HAP-1 (cell line): ENCODE data around the gene NT5DC3.
"Not testable (repeated sequence)": the region's sequence is repeated elsewhere in the genome, so short reads cannot be mapped to it uniquely, and the experiment has no call there.

Experiments used
- DNase-seq, 2 experiments: peaks; one replicate each; pipeline ENCODE4 v3.0.0-alpha.2; 2016 to 2020; ENCODE audit warnings: low spot score in 2 of 2
- H3K27me3 ChIP-seq: fragments of 250-450 bp; sonication (Bioruptor Pico); 2 replicates; pipeline ENCODE4 v1.5.1; 2020; ENCODE audit warnings: low read depth, mild to moderate bottlenecking, moderate library complexity
- H3K36me3 ChIP-seq: fragments of 250-450 bp; sonication (Bioruptor Pico); replicated peaks from 2 replicates; pipeline ENCODE4 v1.5.1; 2020; ENCODE audit warnings: mild to moderate bottlenecking
- H3K4me1 ChIP-seq: fragments of 250-450 bp; sonication (Bioruptor Pico); 2 replicates; pipeline ENCODE4 v1.5.1; 2020; ENCODE audit warnings: mild to moderate bottlenecking
- H3K4me3 ChIP-seq: fragments of 250-450 bp; sonication (Bioruptor Pico); 2 replicates; pipeline ENCODE4 v1.5.1; 2020; ENCODE audit warnings: mild to moderate bottlenecking, moderate library complexity
- H3K9me3 ChIP-seq: fragments of 250-450 bp; sonication (Bioruptor Pico); 2 replicates; pipeline ENCODE4 v1.5.1; 2020; ENCODE audit warnings: mild to moderate bottlenecking, moderate library complexity
- in situ Hi-C: fragments of 300-500 bp; cut with MboI; formaldehyde crosslinking; loops from 3 replicates; pipeline ENCODE4 v1.14.3; 2020; ENCODE audit warnings: low sequenced_read_pairs, inconsistent platforms, mixed read lengths

Gene NT5DC3

GRCh38 chr12:103819892-103820291 is 21.1 kb downstream of the NT5DC3 start:
- no peak for DNase-seq
- H3K4me1 ChIP-seq, result no peaks in the 10 kb centered on the region
- H3K9me3 ChIP-seq, result no peaks in the 10 kb centered on the region; the same call in 1 of the 2 replicates
- H3K4me3 ChIP-seq, result no peak overlapping the region
- H3K36me3 ChIP-seq, result no peaks in the 10 kb centered on the region
- no peaks in the 10 kb centered on the region for H3K27me3 ChIP-seq
- in situ Hi-C loops, result no loop called here

- H3K4me3 ChIP-seq, result no peak overlapping the region
- in situ Hi-C loops, result no loop called here
Observed at GRCh38 chr12:103819312-103819711, 21.7 kb downstream of the NT5DC3 start.

GRCh38 chr12:103817791-103818190 is 23.2 kb downstream of the NT5DC3 start:
- no peaks in the 10 kb centered on the region for H3K27me3 ChIP-seq
- in situ Hi-C loops, result no loop called here
- DNase-seq, result no peak

More at GRCh38 chr12:103819312-103819711, 21.7 kb downstream of the NT5DC3 start:
- H3K4me1 ChIP-seq, result no peaks in the 10 kb centered on the region
- H3K9me3 ChIP-seq, result no peaks in the 10 kb centered on the region; the same call in 1 of the 2 replicates
- H3K27me3 ChIP-seq, result no peaks in the 10 kb centered on the region
- H3K36me3 ChIP-seq, result no peaks in the 10 kb centered on the region
- DNase-seq, result no peak

GRCh38 chr12:103816663-103817062 is 24.4 kb downstream of the NT5DC3 start:
- in situ Hi-C loops, result no loop called here
- no peak overlapping the region for H3K4me3 ChIP-seq
- no peaks in the 10 kb centered on the region for H3K27me3 ChIP-seq
- no peak for DNase-seq
- no peaks in the 10 kb centered on the region for H3K4me1 ChIP-seq
- peaks cover 12% of the 10 kb centered on the region for H3K36me3 ChIP-seq
- no peaks in the 10 kb centered on the region; the same call in 1 of the 2 replicates for H3K9me3 ChIP-seq

More at GRCh38 chr12:103817791-103818190, 23.2 kb downstream of the NT5DC3 start:
- Histone ChIP-seq H3K4me1 (no peaks in the 10 kb centered on the region), H3K4me3 (no peak overlapping the region), H3K36me3 (peaks cover 12% of the 10 kb centered on the region), H3K9me3 (no peaks in the 10 kb centered on the region; the same call in 1 of the 2 replicates)

- H3K27me3 ChIP-seq, result no peaks in the 10 kb centered on the region
- no peak for DNase-seq
- peaks cover 17% of the 10 kb centered on the region for H3K36me3 ChIP-seq
- in situ Hi-C loops, result no loop called here
- H3K4me1 ChIP-seq, result no peaks in the 10 kb centered on the region
- no peak overlapping the region for H3K4me3 ChIP-seq
- H3K9me3 ChIP-seq, result no peaks in the 10 kb centered on the region
Observed at GRCh38 chr12:103814436-103814835, 26.6 kb downstream of the NT5DC3 start.

GRCh38 chr12:103813949-103814348 is 27.1 kb downstream of the NT5DC3 start:
- no peak overlapping the region for H3K4me3 ChIP-seq
- no peak for DNase-seq
- H3K27me3 ChIP-seq, result no peaks in the 10 kb centered on the region
- H3K4me1 ChIP-seq, result no peaks in the 10 kb centered on the region
- in situ Hi-C loops, result no loop called here
- H3K9me3 ChIP-seq, result no peaks in the 10 kb centered on the region
- peaks cover 17% of the 10 kb centered on the region for H3K36me3 ChIP-seq

- no peak for DNase-seq
- in situ Hi-C loops, result no loop called here
Observed at GRCh38 chr12:103813426-103813825, 27.6 kb downstream of the NT5DC3 start.

GRCh38 chr12:103812789-103813188 is 28.2 kb downstream of the NT5DC3 start:
- in situ Hi-C loops, result no loop called here

More at GRCh38 chr12:103813426-103813825, 27.6 kb downstream of the NT5DC3 start:
- Histone ChIP-seq H3K36me3 (peaks cover 17% of the 10 kb centered on the region), H3K27me3 (no peaks in the 10 kb centered on the region), H3K9me3 (no peaks in the 10 kb centered on the region), H3K4me1 (no peaks in the 10 kb centered on the region), H3K4me3 (no peak overlapping the region)

GRCh38 chr12:103811791-103812190 is 29.2 kb downstream of the NT5DC3 start:
- no peaks in the 10 kb centered on the region for H3K4me1 ChIP-seq
- H3K4me3 ChIP-seq, result no peak overlapping the region
- no peaks in the 10 kb centered on the region for H3K27me3 ChIP-seq
- peaks cover 17% of the 10 kb centered on the region for H3K36me3 ChIP-seq
- in situ Hi-C loops, result no loop called here
- DNase-seq, result no peak
- H3K9me3 ChIP-seq, result no peaks in the 10 kb centered on the region

More at GRCh38 chr12:103812789-103813188, 28.2 kb downstream of the NT5DC3 start:
- Histone ChIP-seq H3K4me1 (no peaks in the 10 kb centered on the region), H3K36me3 (peaks cover 17% of the 10 kb centered on the region), H3K27me3 (no peaks in the 10 kb centered on the region), H3K9me3 (no peaks in the 10 kb centered on the region), H3K4me3 (no peak overlapping the region)
- DNase-seq, result no peak

- in situ Hi-C loops, result no loop called here
- H3K36me3 ChIP-seq, result peaks cover 17% of the 10 kb centered on the region
Observed at GRCh38 chr12:103810111-103810510, 30.9 kb downstream of the NT5DC3 start.

GRCh38 chr12:103809639-103810038 is 31.4 kb downstream of the NT5DC3 start:
- H3K4me1 ChIP-seq, in situ Hi-C loops, H3K27me3 ChIP-seq, H3K9me3 ChIP-seq, DNase-seq, H3K4me3 ChIP-seq: not testable (repeated sequence)
- H3K36me3 ChIP-seq, result peaks cover 17% of the 10 kb centered on the region

More at GRCh38 chr12:103810111-103810510, 30.9 kb downstream of the NT5DC3 start:
- DNase-seq, result no peak
- no peaks in the 10 kb centered on the region for H3K27me3 ChIP-seq
- H3K9me3 ChIP-seq, result no peaks in the 10 kb centered on the region
- H3K4me1 ChIP-seq, result peaks cover 7% of the 10 kb centered on the region
- no peak overlapping the region for H3K4me3 ChIP-seq

- in situ Hi-C loops, result no loop called here
- peaks cover 17% of the 10 kb centered on the region for H3K36me3 ChIP-seq
- H3K27me3 ChIP-seq, result no peaks in the 10 kb centered on the region
- no peak for DNase-seq
- peaks cover 9% of the 10 kb centered on the region for H3K4me1 ChIP-seq
- H3K4me3 ChIP-seq, result no peak overlapping the region
- H3K9me3 ChIP-seq, result no peaks in the 10 kb centered on the region
Observed at GRCh38 chr12:103809154-103809553, 31.9 kb downstream of the NT5DC3 start.

GRCh38 chr12:103808239-103808880 is 32.7 kb downstream of the NT5DC3 start:
- Histone ChIP-seq H3K4me1 (peaks cover 9% of the 10 kb centered on the region), H3K27me3 (no peaks in the 10 kb centered on the region), H3K36me3 (peaks cover 10% of the 10 kb centered on the region), H3K9me3 (no peaks in the 10 kb centered on the region), H3K4me3 (no peak overlapping the region)
- DNase-seq, result no peak
- in situ Hi-C loops, result no loop called here

GRCh38 chr12:103807561-103808238 is 33.3 kb downstream of the NT5DC3 start:
- peaks cover 4% of the 10 kb centered on the region for H3K36me3 ChIP-seq
- H3K4me3 ChIP-seq, result no peak overlapping the region
- peaks cover 9% of the 10 kb centered on the region for H3K4me1 ChIP-seq
- H3K27me3 ChIP-seq, result no peaks in the 10 kb centered on the region
- in situ Hi-C loops, result no loop called here
- DNase-seq, result no peak
- H3K9me3 ChIP-seq, result no peaks in the 10 kb centered on the region
